WTC11 (cell line): ENCODE measurements around the gene FGB. TPM values are rescaled to one million over a fixed set of nuclear protein-coding genes. Genes with fewer than 3 reads are reported as not detected.

Experiments used
- ATAC-seq: fragments of 200-7000 bp; cut with Tn5 transposase; 2 replicates; pipeline ENCODE4 v1.10.0; 2021; ENCODE audit warnings: mild to moderate bottlenecking, moderate library complexity
- CTCF ChIA-PET: fragments of 300-600 bp; sonication (Branson Sonifier 250); formaldehyde crosslinking; loops from one replicate; lab custom pipeline; 2021; ENCODE audit warnings: antibody characterized with exemption; lab: Charles Lee
- POLR2A ChIA-PET: fragments of 350-600 bp; sonication (Branson Sonifier 250); formaldehyde crosslinking; loops from one replicate; lab custom pipeline; 2021; ENCODE audit warnings: antibody characterized with exemption; lab: Charles Lee
- DNase-seq: peaks from one replicate; pipeline ENCODE4 v3.0.0; 2021; ENCODE audit warnings: low spot score
- H3K27ac Mint-ChIP-seq: 2 replicates; pipeline ENCODE4 v1.8.0; 2021; ENCODE audit warnings: mixed read lengths
- H3K27me3 Mint-ChIP-seq: 2 replicates; pipeline ENCODE4 v1.8.0; 2021; ENCODE audit warnings: low read depth, mild to moderate bottlenecking, moderate library complexity, mixed read lengths
- H3K36me3 Mint-ChIP-seq: 2 replicates; pipeline ENCODE4 v1.8.0; 2021; ENCODE audit warnings: mixed read lengths
- H3K4me1 Mint-ChIP-seq: 2 replicates; pipeline ENCODE4 v1.8.0; 2022; ENCODE audit warnings: mixed read lengths
- H3K4me3 Mint-ChIP-seq: 2 replicates; pipeline ENCODE4 v1.8.0; 2021; ENCODE audit warnings: mild to moderate bottlenecking, moderate library complexity, mixed read lengths
- H3K9me3 Mint-ChIP-seq: 2 replicates; pipeline ENCODE4 v1.8.0; 2021; ENCODE audit warnings: mixed read lengths
- CBFB ChIP-seq: sonication (generic); formaldehyde crosslinking; IDR thresholded peaks from 2 replicates; pipeline ENCODE4 v1.8.1; 2022; ENCODE audit warnings: mild to moderate bottlenecking, low read depth, missing genetic modification reagents
- CREB1 ChIP-seq: sonication (generic); formaldehyde crosslinking; IDR thresholded peaks from 2 replicates; pipeline ENCODE4 v1.8.0; 2023; ENCODE audit warnings: mild to moderate bottlenecking, missing genetic modification reagents
- CREM ChIP-seq: sonication (generic); formaldehyde crosslinking; IDR thresholded peaks from 2 replicates; pipeline ENCODE4 v1.8.1; 2022; ENCODE audit warnings: mild to moderate bottlenecking, missing genetic modification reagents, moderate library complexity
- ESRRA ChIP-seq: sonication (generic); formaldehyde crosslinking; IDR thresholded peaks from 2 replicates; pipeline ENCODE4 v1.8.1; 2022; ENCODE audit warnings: mild to moderate bottlenecking, missing genetic modification reagents, borderline replicate concordance
- ETV6 ChIP-seq: sonication (generic); formaldehyde crosslinking; IDR thresholded peaks from 2 replicates; pipeline ENCODE4 v1.8.1; 2022; ENCODE audit warnings: mild to moderate bottlenecking, missing genetic modification reagents
- GABPB1 ChIP-seq: sonication (generic); formaldehyde crosslinking; IDR thresholded peaks from 2 replicates; pipeline ENCODE4 v1.8.1; 2023; ENCODE audit warnings: mild to moderate bottlenecking, missing genetic modification reagents
- IRF2 ChIP-seq: sonication (generic); formaldehyde crosslinking; IDR thresholded peaks from 2 replicates; pipeline ENCODE4 v1.8.0; 2022; ENCODE audit warnings: low read depth, missing genetic modification reagents, borderline replicate concordance
- JUN ChIP-seq: sonication (generic); formaldehyde crosslinking; IDR thresholded peaks from 2 replicates; pipeline ENCODE4 v1.8.0; 2023; ENCODE audit warnings: mild to moderate bottlenecking, missing genetic modification reagents
- NFE2L1 ChIP-seq: sonication (generic); formaldehyde crosslinking; IDR thresholded peaks from 2 replicates; pipeline ENCODE4 v1.8.1; 2023; ENCODE audit warnings: missing genetic modification reagents
- NR2C2 ChIP-seq: sonication (generic); formaldehyde crosslinking; IDR thresholded peaks from 2 replicates; pipeline ENCODE4 v1.8.0; 2022; ENCODE audit warnings: mild to moderate bottlenecking, missing genetic modification reagents
- OVOL2 ChIP-seq: fragments of 250-450 bp; sonication (Bioruptor Pico); IDR thresholded peaks from 2 replicates; pipeline ENCODE4 v1.9.0; 2021; ENCODE audit warnings: mild to moderate bottlenecking, borderline replicate concordance
- PRRX2 ChIP-seq: fragments of 250-450 bp; sonication (Bioruptor Pico); IDR thresholded peaks from 2 replicates; pipeline ENCODE4 v1.8.0; 2021; ENCODE audit warnings: mild to moderate bottlenecking
- SMAD4 ChIP-seq: sonication (generic); formaldehyde crosslinking; IDR thresholded peaks from 2 replicates; pipeline ENCODE4 v1.8.0; 2022; ENCODE audit warnings: mild to moderate bottlenecking, missing genetic modification reagents
- ZBTB21 ChIP-seq: sonication (generic); formaldehyde crosslinking; IDR thresholded peaks from 2 replicates; pipeline ENCODE4 v1.8.1; 2023; ENCODE audit warnings: mild to moderate bottlenecking, missing genetic modification reagents, borderline replicate concordance
- ZNF671 ChIP-seq: fragments of 250-450 bp; sonication (Bioruptor Pico); IDR thresholded peaks from 2 replicates; pipeline ENCODE4 v1.8.0; 2021; ENCODE audit warnings: mild to moderate bottlenecking
- total RNA-seq: library from RNA; stranded (reverse); gene quantifications from 3 replicates; pipeline ENCODE4 v1.2.3, GENCODE V29; 2021
- TF ChIP-seq, protein P1 (sequence below): sonication (generic); formaldehyde crosslinking; IDR thresholded peaks from 2 replicates; pipeline ENCODE4 v1.8.0; 2023; ENCODE audit warnings: missing genetic modification reagents
- TF ChIP-seq, protein P2 (sequence below): sonication (generic); formaldehyde crosslinking; IDR thresholded peaks from 2 replicates; pipeline ENCODE4 v1.8.0; 2022; ENCODE audit warnings: mild to moderate bottlenecking, missing genetic modification reagents
- TF ChIP-seq, protein P3 (sequence below): sonication (generic); formaldehyde crosslinking; IDR thresholded peaks from 2 replicates; pipeline ENCODE4 v1.8.0; 2022; ENCODE audit warnings: mild to moderate bottlenecking, missing genetic modification reagents
- TF ChIP-seq, protein P4 (sequence below): sonication (generic); formaldehyde crosslinking; conservative IDR thresholded peaks from 2 replicates; pipeline ENCODE4 v1.8.1; 2022; ENCODE audit warnings: mild to moderate bottlenecking, missing genetic modification reagents
- TF ChIP-seq, protein P5 (sequence below): sonication (generic); formaldehyde crosslinking; IDR thresholded peaks from 2 replicates; pipeline ENCODE4 v1.8.0; 2022; ENCODE audit warnings: mild to moderate bottlenecking, missing genetic modification reagents

Gene FGB
- total RNA-seq, 1 experiment from 2014 or later, result 2.3 TPM

DNA sequence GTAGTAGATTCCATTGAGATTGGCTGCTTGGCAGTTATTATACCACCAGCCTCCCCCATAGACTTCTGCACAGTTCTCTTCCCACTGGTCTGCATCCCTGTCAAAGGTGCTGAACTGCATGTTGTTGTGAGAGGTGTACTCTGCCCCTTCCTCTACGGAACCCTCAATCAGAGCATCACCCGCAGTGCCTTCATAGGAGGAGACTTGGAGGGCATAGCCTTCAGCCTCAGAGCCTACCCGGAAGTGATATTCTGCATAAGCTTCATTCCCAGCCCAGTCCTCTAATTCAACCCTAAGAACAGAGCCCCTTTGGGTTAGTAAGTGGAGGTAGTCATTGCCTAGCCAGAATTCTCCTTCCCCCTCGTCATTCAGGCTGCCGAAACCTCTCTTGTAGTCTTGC lies 21.4 kb downstream of the FGB start:
- ATAC-seq, result no peak
- Mint-ChIP-seq H3K27me3 (no peaks in the 10 kb centered on the region), H3K9me3 (no peaks in the 10 kb centered on the region), H3K27ac (no peak overlapping the region), H3K36me3 (no peaks in the 10 kb centered on the region), H3K4me1 (peaks cover under 1% of the 10 kb centered on the region; the same call in 1 of the 2 replicates), H3K4me3 (no peak overlapping the region)
- DNase-seq, result no peak
- CTCF ChIA-PET, result no interaction called here
- POLR2A ChIA-PET, result no interaction called here
- no peak for TF ChIP-seq CREB1 (CRISPR knock-in tag)
- TF ChIP-seq NR2C2 (CRISPR knock-in tag), result no peak

DNA sequence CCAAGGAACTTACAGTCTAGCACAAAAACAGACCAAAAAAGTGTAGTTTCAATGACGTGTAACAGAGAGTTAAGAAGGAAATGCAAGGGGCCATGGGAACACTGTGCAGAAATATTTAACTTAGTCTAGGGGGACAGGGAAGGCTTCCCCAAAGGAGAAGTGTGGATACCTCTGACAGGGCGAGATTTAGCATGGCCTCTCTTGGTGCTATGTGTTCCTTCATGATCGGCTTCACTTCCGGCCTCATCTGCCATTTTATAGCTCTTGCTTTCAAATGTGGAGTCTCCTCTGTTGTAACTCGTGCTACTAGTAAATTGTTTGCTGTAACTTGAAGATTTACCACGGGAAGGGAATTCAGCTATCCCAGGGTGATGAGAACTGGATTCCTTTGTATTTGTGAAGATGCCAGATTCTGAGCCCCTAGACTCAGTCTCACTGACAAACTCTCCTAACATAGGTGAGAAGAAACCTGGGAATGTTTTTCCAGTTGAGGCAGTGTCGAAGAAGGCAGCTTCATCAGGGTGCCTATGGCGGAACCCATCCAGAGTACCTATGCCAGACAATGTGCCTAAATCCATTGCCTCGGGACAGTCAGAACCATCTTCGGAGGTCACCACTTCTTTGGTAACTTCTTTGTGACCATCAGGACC lies 22.7 kb downstream of the FGB start:
- peaks cover 3% of the 10 kb centered on the region for H3K4me1 Mint-ChIP-seq
- no peak overlapping the region for H3K4me3 Mint-ChIP-seq
- H3K36me3 Mint-ChIP-seq, result no peaks in the 10 kb centered on the region
- no peaks in the 10 kb centered on the region for H3K9me3 Mint-ChIP-seq
- POLR2A ChIA-PET, result no interaction called here
- no peaks in the 10 kb centered on the region for H3K27me3 Mint-ChIP-seq
- no peak for ATAC-seq
- no peak overlapping the region for H3K27ac Mint-ChIP-seq
- CTCF ChIA-PET, result interaction anchor here (0.6 to 1.8 kb wide), 2 partner anchors 10 to 33 kb away, joined by 3 to 8 read pairs; no protein-coding TSS in a partner anchor
- no peak for DNase-seq
- TF ChIP-seq, protein P1, sequence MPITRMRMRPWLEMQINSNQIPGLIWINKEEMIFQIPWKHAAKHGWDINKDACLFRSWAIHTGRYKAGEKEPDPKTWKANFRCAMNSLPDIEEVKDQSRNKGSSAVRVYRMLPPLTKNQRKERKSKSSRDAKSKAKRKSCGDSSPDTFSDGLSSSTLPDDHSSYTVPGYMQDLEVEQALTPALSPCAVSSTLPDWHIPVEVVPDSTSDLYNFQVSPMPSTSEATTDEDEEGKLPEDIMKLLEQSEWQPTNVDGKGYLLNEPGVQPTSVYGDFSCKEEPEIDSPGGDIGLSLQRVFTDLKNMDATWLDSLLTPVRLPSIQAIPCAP (CRISPR knock-in tag), result no peak
- TF ChIP-seq ESRRA (CRISPR knock-in tag) (no peak), SMAD4 (CRISPR knock-in tag) (no peak), IRF2 (no peak), OVOL2 (CRISPR knock-in tag) (no peak), JUN (no peak), CREB1 (CRISPR knock-in tag) (no peak), GABPB1 (no peak), ETV6 (CRISPR knock-in tag) (no peak), CREM (no peak), ZNF671 (no peak), CBFB (CRISPR knock-in tag) (no peak), PRRX2 (no peak), ZBTB21 (CRISPR knock-in tag) (no peak), NFE2L1 (no peak)
- TF ChIP-seq, protein P2, sequence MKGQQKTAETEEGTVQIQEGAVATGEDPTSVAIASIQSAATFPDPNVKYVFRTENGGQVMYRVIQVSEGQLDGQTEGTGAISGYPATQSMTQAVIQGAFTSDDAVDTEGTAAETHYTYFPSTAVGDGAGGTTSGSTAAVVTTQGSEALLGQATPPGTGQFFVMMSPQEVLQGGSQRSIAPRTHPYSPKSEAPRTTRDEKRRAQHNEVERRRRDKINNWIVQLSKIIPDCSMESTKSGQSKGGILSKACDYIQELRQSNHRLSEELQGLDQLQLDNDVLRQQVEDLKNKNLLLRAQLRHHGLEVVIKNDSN (CRISPR knock-in tag), result no peak
- TF ChIP-seq, protein P3, sequence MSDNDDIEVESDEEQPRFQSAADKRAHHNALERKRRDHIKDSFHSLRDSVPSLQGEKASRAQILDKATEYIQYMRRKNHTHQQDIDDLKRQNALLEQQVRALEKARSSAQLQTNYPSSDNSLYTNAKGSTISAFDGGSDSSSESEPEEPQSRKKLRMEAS (CRISPR knock-in tag), result no peak
- TF ChIP-seq, protein P4, sequence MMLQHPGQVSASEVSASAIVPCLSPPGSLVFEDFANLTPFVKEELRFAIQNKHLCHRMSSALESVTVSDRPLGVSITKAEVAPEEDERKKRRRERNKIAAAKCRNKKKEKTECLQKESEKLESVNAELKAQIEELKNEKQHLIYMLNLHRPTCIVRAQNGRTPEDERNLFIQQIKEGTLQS (CRISPR knock-in tag), result no peak
- TF ChIP-seq, protein P5, sequence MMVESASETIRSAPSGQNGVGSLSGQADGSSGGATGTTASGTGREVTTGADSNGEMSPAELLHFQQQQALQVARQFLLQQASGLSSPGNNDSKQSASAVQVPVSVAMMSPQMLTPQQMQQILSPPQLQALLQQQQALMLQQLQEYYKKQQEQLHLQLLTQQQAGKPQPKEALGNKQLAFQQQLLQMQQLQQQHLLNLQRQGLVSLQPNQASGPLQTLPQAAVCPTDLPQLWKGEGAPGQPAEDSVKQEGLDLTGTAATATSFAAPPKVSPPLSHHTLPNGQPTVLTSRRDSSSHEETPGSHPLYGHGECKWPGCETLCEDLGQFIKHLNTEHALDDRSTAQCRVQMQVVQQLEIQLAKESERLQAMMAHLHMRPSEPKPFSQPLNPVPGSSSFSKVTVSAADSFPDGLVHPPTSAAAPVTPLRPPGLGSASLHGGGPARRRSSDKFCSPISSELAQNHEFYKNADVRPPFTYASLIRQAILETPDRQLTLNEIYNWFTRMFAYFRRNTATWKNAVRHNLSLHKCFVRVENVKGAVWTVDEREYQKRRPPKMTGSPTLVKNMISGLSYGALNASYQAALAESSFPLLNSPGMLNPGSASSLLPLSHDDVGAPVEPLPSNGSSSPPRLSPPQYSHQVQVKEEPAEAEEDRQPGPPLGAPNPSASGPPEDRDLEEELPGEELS (CRISPR knock-in tag), result no peak
